Esophagus (tissue), 2 donors: ENCODE results near the gene ZDHHC5. TPM values are rescaled to one million over a fixed set of nuclear protein-coding genes. Genes with fewer than 3 reads are reported as not detected.
A peak's percentile ranks its signal among the peaks of the same experiment; 100 is the strongest.
"Not testable (repeated sequence)": the region's sequence is repeated elsewhere in the genome, so short reads cannot be mapped to it uniquely, and the experiment has no call there.

Source experiments
- H3K27ac ChIP-seq, 2 donors: one replicate each; pipeline ENCODE4 v1.5.1; 2013; ENCODE audit warnings: low read depth in 2 of 2, mild to moderate bottlenecking in 2 of 2, inconsistent platforms in 1 of 2, low read length in 1 of 2, moderate library complexity in 1 of 2
- H3K27me3 ChIP-seq, 2 donors: one replicate each; pipeline ENCODE4 v1.6.1; 2013; ENCODE audit warnings: low read length in 2 of 2, control low read depth in 1 of 2, mild to moderate bottlenecking in 1 of 2; ENCODE audit not compliant: insufficient read depth in 2 of 2, control insufficient read depth in 1 of 2
- H3K36me3 ChIP-seq, 2 donors: one replicate each; pipeline ENCODE4 v1.6.1; 2013; ENCODE audit warnings: low read length in 1 of 2; ENCODE audit not compliant: control insufficient read depth in 2 of 2, insufficient read depth in 2 of 2
- H3K4me1 ChIP-seq, 2 donors: one replicate each; pipeline ENCODE4 v1.6.1; 2013; ENCODE audit warnings: low read length in 1 of 2; ENCODE audit not compliant: control insufficient read depth in 2 of 2, insufficient read depth in 2 of 2
- H3K4me3 ChIP-seq, 2 donors: one replicate each; pipeline ENCODE4 v1.5.1; 2013; ENCODE audit warnings: low read length in 2 of 2, mild to moderate bottlenecking in 2 of 2, low read depth in 1 of 2, moderate library complexity in 1 of 2
- H3K9me3 ChIP-seq, 2 donors: one replicate each; pipeline ENCODE4 v1.6.1; 2013; ENCODE audit warnings: mild to moderate bottlenecking in 2 of 2, low read depth in 1 of 2, low read length in 1 of 2, moderate library complexity in 1 of 2; ENCODE audit not compliant: control insufficient read depth in 2 of 2, insufficient read depth in 1 of 2
- WGBS, 2 donors: extraction: QIAGEN DNeasy Blood & Tissue Kit; methylation state at CpG; one replicate each; pipeline ENCODE4 v1.1.7; 2013; 5-methylcytosine and 5-hydroxymethylcytosine counted together
- polyA plus RNA-seq, 2 donors: library from polyadenylated mRNA; stranded (reverse); fragments of 200-250 nt; gene quantifications; one replicate each; pipeline ENCODE4 v1.2.3, GENCODE V29; 2013
- donor health status: healthy with polysubstance abuse.
- donor health status: Bipolar disorder and iron deficiency.

Gene ZDHHC5
- polyA plus RNA-seq, 2 donors: 57.4 to 59.7 TPM

DNA sequence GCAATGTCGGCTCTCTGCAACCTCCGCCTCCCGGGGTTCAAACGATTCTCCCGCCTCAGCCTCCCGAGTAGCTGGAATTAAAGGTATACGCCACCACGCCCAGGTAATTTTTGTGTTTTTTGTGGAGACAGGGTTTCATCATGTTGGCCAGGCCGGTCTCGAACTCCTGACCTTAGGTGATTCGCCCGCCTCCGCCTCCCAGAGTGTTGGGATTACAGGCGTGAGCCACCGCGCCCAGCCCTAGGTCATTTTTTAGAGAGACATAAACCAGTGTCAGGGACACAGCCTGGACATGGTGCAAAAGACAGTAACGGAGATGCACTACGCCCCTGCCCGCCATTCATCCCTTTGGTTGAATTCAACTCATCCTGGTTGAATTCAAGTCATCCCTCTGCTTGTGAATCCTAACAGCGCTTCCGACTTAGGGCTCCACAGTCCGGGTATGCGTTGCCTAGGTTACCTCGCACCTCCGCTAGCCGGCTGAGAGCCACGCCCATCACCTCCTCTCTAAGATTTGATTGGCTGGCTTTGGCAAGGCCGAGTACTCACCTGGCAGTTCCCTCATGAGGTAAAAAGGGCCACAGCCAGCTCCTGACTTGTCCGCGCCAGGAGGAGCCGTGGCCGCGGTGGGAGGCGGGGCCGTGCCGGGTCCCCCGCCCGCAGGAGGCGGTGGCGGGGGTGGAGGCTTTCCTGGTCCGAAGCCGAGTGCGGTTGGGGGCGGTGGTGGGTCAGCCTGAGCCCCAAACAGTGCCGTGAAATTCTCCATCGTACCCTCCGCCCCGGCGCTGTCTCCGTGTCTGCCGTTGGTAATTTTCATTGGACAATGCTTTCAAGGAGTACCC lies 43.7 kb downstream of the ZDHHC5 start, which contains the start of gene MED19:
Gene MED19, minus strand, starts transcription at position 802 of the 842 bp plus-strand sequence. Its CDS starts 36 bp downstream, at position 766.
- Histone ChIP-seq H3K27ac (peak within 1 kb of the TSS; percentile 97 to 99), H3K9me3 (no peaks in the 10 kb centered on the region), H3K4me3 (peak within 1 kb of the TSS; percentile 100), H3K27me3 (no peaks in the 10 kb centered on the region), H3K36me3 (no peaks in the 10 kb centered on the region), H3K4me1 (peaks cover 0 to 6% of the 10 kb centered on the region in 2 donors)
- WGBS, 2 donors: 5 to 6% methylated on average over 50 to 51 of the region's 51 CpGs

DNA sequence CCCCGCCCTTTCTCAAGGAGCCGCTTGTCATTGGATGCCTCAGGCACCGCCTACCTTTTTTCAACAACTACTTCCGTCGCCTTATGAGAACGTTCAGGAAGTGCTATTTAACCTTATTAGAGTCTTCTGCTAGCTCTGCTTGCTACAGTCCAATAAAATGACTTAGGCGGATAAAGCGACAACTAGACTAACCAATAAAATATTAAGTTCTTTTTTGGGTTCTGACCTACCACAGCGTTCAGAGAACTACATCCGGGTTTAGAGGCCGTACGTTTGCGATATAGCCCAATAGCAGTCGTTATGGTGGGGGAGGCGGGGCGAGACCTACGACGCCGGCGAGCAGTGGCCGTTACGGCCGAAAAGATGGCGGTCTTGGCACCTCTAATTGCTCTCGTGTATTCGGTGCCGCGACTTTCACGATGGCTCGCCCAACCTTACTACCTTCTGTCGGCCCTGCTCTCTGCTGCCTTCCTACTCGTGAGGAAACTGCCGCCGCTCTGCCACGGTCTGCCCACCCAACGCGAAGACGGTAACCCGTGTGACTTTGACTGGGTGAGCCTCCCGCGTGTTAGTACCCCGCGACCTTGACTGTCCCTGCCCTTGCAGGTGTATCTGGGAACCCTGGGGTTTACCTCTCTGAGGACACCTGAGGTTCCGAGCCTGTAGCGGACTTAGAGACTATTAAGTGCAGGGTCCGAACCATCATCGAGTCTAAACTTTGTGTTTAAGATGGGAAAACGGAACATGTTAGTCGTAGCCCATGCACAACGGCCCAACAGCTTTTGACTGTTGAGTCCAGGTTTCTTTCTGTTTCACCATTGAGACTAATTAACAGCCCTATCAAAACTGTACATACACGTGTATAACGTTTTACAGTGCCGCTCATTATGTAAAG lies 44.6 kb downstream of the ZDHHC5 start, which contains the start of gene TMX2:
Gene TMX2, plus strand, starts transcription at position 338 of the 895 bp plus-strand sequence. Its CDS starts 26 bp downstream, at position 364.
- Histone ChIP-seq H3K27me3 (no peaks in the 10 kb centered on the region), H3K9me3 (no peaks in the 10 kb centered on the region), H3K4me3 (peak within 1 kb of the TSS; percentile 100), H3K27ac (peak within 1 kb of the TSS; percentile 97 to 99), H3K4me1 (peaks cover 0 to 6% of the 10 kb centered on the region in 2 donors), H3K36me3 (no peaks in the 10 kb centered on the region)
- WGBS, 2 donors: 0% methylated on average over 53 of the region's 53 CpGs

DNA sequence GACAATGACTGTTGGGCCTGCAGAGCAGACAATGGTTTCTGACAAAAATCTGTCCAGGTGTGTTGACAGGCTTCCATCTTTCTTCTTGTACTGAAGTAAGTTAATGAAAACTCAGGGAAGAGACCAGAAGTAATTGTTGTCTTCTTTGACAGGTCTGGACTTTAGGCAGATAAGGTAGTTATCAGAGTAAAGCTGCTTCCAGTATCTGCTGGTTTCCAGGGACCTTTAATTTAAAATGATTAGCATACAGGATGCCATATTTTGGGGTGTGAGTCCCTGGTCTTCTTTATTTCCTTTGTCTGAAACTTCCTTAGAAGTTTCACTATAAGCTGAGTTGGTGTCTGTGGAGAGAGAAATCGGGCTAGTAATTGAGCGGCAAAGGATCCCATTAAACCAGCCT lies 45.9 kb downstream of the ZDHHC5 start:
- Histone ChIP-seq H3K4me1 (peaks cover 0 to 6% of the 10 kb centered on the region in 2 donors), H3K36me3 (no peaks in the 10 kb centered on the region), H3K4me3 (peak overlapping the region; percentile 100), H3K27ac (no peak overlapping the region), H3K27me3 (no peaks in the 10 kb centered on the region), H3K9me3 (no peaks in the 10 kb centered on the region)
- 92% methylated on average over 2 of the region's 2 CpGs for WGBS, 2 donors

DNA sequence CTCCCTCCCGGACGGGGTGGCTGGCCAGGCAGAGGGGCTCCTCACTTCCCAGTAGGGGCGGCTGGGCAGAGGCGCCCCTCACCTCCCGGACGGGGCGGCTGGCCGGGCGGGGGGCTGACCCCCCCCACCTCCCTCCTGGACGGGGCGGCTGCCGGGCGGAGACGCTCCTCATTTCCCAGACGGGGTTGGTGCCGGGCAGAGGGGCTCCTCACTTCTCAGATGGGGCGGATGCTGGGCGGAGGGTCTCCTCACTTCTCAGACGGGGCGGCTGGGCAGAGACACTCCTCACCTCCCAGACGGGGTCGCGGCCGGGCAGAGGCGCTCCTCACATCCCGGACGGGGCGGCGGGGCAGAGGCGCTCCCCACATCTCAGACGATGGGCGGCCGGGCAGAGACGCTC lies 48.8 kb downstream of the ZDHHC5 start:
- H3K4me1 ChIP-seq, H3K36me3 ChIP-seq, H3K27me3 ChIP-seq, H3K4me3 ChIP-seq, H3K27ac ChIP-seq, H3K9me3 ChIP-seq: not testable (repeated sequence)
- 94 to 100% methylated on average over 15 to 30 of the region's 34 CpGs for WGBS, 2 donors

DNA sequence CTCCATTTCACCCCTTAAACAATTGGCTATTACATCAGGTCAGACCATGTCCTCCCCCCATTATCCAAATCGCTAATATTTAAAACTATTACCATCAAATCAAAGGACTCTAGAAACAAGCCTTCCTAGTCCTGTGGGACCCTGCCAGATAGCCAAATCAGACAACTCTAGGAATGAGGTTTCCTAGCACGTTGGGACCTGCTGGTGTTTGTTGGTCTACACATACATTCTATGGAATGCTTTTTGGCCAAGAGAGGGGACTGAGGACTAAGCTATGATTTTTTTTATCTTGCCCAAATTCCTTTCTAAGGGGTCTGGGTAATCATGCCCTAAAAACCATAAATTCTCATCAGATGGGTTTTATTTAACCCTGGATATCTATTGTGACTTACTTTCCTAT lies 59.3 kb downstream of the ZDHHC5 start:
- no peaks in the 10 kb centered on the region for H3K4me1 ChIP-seq
- WGBS, 2 donors: 45 to 66% methylated on average over 2 of the region's 2 CpGs
- no peak overlapping the region for H3K27ac ChIP-seq
- no peaks in the 10 kb centered on the region for H3K36me3 ChIP-seq
- H3K27me3 ChIP-seq: no peaks in the 10 kb centered on the region
- no peaks in the 10 kb centered on the region for H3K9me3 ChIP-seq
- H3K4me3 ChIP-seq: no peak overlapping the region

DNA sequence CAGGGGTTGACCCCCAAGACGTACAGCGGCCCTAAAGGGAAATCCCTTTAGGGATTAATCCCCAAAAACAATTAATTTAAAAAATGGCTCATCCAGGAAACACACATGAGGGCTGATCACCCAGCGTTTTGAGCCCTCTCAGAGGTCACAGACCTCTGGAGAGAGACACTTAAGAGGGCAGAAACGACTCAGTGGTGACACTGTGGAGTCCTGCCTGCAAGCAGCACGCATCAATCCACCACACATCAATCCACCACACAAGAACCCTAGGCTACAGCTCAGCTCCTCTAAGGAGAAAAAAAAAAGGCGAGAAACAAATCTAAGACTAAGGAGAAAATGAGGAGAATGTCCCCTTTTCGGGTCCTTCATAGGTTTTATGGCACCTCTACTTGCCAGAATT lies 60.9 kb downstream of the ZDHHC5 start:
- Histone ChIP-seq H3K27ac (no peak overlapping the region), H3K36me3 (no peaks in the 10 kb centered on the region), H3K4me1 (no peaks in the 10 kb centered on the region), H3K27me3 (no peaks in the 10 kb centered on the region), H3K4me3 (no peak overlapping the region), H3K9me3 (no peaks in the 10 kb centered on the region)
- 78 to 79% methylated on average over 7 of the region's 7 CpGs for WGBS, 2 donors

DNA sequence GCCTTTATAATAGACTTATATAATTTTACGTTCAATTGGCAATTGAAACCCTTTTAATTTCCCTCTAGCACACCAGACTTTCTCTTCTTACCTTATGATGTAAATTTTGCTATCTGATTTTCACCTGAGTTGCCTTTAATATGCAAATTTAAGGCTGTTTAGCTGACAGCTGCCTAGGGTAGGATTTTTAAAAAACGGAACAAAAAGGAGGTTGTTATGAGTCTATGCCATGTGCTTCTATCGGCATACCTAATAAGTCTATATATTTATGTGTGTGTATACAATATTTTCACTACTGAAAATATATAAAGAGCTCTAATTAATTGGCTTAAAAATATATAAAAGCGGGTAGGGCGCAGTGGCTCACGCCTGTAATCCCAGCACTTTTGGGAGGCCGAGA lies 61.6 kb downstream of the ZDHHC5 start:
- Histone ChIP-seq H3K4me3 (no peak overlapping the region), H3K9me3 (no peaks in the 10 kb centered on the region), H3K27me3 (no peaks in the 10 kb centered on the region), H3K27ac (no peak overlapping the region), H3K36me3 (no peaks in the 10 kb centered on the region), H3K4me1 (no peaks in the 10 kb centered on the region)
- WGBS, 2 donors: 93 to 96% methylated on average over 7 of the region's 7 CpGs

DNA sequence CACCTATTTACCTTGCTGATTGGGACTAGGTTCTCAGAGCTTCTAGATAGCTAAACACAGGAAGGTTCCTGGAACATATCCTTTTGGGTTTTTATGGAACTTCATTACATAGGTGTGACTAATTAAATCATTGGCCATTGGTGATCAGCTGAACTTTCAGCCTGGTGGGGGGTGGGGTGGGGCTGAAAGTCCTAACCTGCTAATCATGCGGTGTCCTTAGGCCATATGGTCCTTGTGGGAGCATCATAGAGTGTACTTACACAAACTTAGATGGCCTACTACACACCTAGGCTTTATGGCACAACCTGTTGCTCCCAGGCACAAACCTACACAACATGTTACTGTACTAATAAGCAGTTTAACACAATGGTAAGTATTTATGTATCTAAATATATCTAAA lies 64.7 kb downstream of the ZDHHC5 start:
- Histone ChIP-seq H3K9me3 (no peaks in the 10 kb centered on the region), H3K4me3 (no peak overlapping the region)

DNA sequence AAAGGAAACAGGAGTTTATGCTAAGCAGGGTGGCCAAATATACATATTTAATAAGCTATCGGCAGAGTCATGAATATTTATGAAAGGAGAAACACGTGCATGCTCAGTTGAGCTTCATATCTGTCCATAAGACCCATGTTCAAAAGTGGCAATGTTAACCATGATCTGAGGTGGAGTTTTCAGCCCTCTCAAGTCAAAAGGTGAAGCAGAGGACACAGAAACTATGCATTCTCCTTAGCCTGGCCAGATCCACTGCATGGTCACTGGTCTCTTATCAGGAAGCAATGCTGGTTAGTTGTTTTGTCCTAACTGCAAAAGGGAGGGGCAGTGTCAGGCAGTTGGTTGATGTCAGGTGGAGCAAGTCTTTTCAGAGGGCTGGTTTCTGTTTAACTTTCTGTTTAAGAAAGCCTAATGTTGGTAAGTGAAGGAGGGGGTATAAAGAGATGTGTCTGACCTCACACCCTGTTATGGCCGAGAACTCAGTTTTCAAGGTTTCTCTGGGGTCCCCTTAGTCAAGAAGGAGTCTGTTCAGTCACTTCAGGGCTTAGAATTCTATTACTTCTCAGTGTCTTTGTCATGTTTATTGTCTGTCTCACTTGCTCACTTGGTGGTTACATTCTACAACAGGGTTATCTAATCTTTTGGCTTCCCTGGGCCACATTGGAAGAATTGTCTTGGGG lies 67.8 kb downstream of the ZDHHC5 start:
- Histone ChIP-seq H3K9me3 (no peaks in the 10 kb centered on the region), H3K4me1 (no peaks in the 10 kb centered on the region), H3K4me3 (no peak overlapping the region), H3K27me3 (no peaks in the 10 kb centered on the region), H3K27ac (peak overlapping the region in 1 of 2 donors; percentile 64), H3K36me3 (peaks cover 6 to 9% of the 10 kb centered on the region in 2 donors)
- 69 to 71% methylated on average over 3 of the region's 3 CpGs for whole genome bisulfite sequencing, 2 donors

More for the DNA sequence above, 64.7 kb downstream of the ZDHHC5 start:
- Histone ChIP-seq H3K27me3 (no peaks in the 10 kb centered on the region), H3K27ac (no peak overlapping the region), H3K4me1 (no peaks in the 10 kb centered on the region), H3K36me3 (peaks cover 2% of the 10 kb centered on the region in 2 donors)
- 93 to 96% methylated on average over 1 of the region's 1 CpG for WGBS, 2 donors
